GM18870 (cell line): ENCODE measurements around the gene TEX11.

Source experiments
- ATAC-seq: cut with Tn5 transposase; IDR thresholded peaks from one replicate; pipeline ENCODE4 v1.9.1; 2021; ENCODE audit warnings: moderate library complexity; ENCODE audit not compliant: unreplicated experiment

The TEX11 gene

DNA sequence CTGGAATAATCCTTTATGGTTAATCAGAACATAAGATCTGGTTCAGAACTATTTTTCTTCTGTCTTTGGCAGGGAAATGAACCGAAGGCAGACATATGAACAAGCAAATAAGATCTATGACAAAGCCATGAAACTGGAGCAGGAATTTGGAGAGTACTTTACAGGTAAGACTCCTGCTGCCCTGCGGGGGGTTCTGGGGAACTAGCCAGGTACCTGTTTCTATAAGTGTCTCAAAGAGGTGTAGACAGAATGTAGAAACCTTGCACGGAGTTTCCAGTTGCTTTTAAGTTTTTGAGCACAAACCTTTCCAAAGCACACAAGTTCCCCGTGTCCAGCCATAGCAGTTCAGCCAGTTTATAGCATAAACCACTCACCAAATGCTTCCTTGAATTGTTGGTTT is 407.7 kb downstream of the TEX11 start:
- ATAC-seq, result no peak

DNA sequence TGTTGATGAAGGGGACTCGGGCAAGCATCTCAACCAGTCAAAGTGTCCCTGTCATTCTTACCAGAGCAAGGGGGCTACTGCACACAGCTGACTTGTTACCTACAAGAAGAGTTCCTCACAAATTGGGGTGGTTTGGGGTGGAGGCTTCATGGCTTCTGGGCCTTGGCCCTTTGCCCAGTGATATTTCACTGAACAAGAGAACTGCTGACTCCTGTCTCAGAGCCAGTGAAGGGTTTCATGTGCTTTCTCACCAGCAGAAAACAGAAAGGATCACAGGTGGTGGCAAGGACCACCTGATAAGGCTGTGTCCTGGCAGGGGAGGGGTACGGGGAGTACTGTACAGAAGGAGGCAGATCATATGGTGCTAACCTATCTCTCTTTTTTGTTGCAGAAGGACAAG is 410.4 kb downstream of the TEX11 start:
- no peak for ATAC-seq

DNA sequence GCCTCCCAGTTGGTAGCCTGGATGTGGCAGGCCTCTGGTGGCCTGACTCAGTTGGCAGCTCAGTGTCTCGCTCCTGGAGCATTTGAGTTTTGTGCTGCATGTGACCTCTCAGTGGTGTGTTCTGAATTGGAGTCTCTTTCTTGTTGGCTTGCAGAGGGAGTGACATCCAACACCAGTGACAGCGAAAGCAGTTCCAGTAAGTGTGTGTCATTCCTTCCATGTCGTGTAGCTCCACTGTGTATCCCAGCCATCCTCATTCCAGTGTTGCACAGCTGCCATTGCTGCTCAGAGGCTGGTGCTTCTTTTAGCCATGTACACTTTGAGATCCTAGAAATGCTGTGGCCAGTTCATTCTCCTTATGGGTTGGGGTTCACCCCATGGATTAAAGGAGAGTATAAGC is 411.5 kb downstream of the TEX11 start:
- ATAC-seq, result no peak

DNA sequence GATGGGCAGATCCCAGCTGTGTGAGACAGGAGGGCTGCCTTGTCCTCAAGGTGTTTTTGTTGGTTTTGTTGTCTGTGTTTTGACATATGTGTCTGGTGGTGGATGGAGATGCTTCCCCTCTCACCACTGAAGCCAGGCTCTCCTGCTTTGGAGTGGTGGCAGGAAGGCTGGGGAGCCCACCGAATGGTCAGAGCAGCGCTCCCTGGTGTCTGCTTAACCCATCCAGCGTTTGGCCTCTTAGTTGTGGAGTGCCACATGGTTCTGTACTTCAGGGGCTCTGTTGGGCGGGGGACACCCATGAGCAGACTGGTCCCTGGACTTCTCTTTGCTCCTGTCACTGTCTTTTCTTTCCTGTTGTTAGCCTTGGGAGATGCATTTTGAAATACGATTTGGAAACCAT is 412.0 kb downstream of the TEX11 start:
- ATAC-seq, result no peak

DNA sequence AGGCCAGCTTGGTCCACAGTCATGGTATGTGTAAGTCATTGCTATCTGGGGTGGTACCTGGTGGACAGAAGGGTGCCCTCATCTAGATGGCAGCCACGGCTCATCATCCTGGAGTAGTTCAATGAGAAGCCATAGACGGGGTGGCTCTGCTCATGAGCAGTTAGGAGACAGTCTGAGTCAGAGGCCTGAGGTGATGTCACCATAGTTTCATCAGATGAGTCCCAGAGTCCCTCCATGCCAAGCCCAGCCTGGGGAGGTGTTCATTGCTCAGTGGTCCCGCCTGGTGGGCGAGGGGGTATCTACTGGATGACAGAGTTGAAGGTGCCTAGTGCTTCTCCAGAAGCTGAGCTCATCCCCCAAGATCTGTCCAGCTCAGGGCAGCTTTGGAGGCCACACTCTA is 414.1 kb downstream of the TEX11 start:
- ATAC-seq, result no peak

DNA sequence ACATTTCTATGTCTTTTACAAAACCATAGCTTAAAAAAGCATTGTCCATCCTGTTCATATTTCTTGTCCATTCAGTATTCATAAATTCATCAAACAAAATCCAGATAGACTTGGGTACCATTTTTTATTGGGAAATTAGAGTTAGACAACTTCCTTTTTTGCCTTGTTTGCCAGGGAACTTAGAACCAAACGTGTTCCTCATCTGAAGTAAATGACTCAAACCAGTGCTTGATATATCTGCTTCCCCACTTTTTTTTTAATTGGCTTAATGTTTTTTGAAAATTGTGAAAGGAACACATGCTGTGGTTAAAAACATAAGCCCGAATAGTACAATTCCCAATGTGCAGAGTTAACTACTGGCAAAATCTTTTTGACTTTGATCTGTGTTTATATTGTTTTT is 419.7 kb downstream of the TEX11 start:
- no peak for ATAC-seq

DNA sequence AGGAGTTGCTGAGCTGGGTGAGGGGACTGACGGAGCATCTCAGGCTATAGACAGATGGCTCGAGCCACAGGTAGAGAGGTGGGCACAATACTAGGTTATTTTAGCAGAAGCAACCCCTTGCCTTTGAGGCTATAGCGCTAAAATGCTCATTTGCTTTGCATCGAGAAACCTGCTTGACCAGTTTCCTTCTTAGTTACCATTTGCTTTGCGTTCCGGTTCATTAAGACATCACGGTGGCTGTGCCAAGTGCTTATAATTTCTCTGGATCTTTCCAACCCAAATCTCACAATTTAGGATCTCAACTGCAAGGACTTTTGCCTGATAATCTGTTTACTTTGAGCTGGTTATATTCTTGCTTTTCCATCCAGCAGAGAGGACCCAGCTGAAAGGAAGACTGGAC is 423.0 kb downstream of the TEX11 start:
- ATAC-seq, result no peak

DNA sequence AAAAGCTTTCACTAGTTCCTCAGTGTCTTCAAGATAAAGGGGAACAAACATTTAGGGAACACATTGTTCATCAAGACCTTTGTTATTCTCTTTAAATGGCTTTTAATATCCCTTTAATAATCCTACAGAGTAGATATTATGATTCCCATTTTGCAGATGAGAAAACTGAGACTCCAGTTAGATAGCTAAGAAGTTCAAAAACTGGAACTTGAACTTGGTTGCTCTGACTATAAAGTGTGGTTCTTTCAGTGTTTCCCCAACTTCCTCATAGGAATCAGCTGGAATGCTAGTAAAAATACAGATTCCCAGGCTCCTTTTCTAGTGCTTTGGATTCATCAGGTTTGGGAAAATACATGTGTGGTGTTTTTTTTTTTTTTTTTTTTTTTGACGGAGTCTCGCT is 426.2 kb downstream of the TEX11 start:
- ATAC-seq, result no peak

DNA sequence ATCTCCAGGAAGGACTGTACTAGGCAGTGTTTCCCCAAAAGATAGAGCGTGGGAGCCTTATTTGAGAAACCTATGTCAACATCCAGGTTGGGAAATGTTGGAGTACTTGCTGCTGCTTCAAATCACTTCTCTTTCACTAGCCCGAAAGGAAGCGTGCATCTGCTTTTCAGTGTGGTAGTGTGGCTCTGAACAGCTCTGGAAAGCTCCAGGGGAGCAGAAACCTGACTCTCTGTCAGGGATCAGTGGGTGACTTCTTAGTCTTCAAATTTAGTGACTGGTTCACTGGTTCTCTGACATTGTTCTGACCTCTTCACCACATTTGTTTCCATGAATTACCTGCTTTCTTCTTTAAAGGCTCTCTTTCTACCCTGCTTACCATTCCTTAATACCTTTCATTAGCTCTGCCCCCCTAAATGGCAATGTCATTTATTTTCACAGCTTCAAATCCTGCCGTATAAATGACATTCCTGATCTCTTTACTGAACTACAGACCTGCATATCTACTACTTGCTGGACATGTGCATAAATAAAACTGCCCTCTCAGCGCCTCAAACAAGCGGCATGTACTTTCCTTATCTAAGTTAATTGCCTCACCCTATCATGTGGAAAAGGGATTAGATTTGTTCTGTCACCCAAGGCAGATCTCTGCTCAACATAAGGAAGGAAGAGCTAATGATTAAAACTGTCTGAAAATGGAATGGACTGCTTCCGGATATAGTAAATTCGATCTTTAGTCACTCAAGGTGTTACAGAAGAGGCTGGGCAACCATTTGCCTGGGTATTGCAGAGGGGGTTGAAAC is 426.8 kb downstream of the TEX11 start:
- ATAC-seq, result no peak

DNA sequence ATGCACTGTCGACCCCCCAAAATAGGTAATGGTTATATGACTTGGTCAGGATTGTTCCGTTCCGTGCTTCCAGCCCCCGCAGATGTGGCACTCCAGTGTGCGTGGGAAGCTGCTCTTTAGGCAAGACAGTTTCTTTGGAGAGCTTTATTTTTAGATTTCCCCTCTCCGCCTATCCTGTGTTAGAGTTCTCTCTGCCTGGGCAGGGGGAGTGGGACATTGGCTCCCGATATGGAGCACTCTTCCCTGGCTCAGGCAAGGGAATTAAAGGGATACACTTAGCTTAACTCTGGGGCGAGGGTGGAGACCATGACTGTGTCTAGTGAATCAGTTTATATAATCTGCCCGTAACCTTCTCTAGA is 427.9 kb downstream of the TEX11 start:
- ATAC-seq, result no peak

DNA sequence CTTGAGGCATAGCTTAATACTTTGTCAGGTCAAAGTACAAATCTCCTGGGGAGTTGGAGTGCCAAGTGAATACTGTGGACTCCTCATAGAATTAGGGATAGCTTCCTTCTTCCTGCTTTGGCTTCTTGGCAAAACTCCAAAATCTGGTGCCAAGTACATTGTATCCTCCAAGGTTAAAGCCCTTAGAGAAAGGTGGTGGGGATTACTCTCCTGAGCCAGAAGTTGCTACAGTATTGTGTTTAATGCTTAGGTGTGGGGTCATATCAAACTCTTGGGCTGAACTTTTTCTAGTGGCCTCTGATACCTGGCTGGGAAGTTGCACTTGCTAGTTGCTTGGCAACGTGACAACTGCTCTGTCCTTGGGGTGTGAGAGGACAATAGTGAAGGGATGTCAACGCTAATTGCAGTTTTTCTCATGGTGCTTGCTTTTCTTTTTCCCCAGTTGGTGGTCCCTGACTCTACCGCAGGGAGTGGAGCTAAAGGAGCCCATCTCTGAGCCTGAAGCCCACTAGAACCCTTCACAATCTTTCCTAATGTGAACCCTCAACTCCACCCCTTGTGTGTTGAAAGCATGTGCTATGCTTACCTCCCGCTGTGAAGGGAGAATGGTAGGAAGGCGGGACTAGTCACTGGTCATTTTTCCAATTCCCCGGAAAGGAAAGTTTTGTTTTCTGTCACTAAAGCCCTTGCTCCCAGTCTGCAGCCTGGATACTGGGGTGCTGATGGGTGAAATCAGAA is 428.4 kb downstream of the TEX11 start:
- ATAC-seq, result no peak

DNA sequence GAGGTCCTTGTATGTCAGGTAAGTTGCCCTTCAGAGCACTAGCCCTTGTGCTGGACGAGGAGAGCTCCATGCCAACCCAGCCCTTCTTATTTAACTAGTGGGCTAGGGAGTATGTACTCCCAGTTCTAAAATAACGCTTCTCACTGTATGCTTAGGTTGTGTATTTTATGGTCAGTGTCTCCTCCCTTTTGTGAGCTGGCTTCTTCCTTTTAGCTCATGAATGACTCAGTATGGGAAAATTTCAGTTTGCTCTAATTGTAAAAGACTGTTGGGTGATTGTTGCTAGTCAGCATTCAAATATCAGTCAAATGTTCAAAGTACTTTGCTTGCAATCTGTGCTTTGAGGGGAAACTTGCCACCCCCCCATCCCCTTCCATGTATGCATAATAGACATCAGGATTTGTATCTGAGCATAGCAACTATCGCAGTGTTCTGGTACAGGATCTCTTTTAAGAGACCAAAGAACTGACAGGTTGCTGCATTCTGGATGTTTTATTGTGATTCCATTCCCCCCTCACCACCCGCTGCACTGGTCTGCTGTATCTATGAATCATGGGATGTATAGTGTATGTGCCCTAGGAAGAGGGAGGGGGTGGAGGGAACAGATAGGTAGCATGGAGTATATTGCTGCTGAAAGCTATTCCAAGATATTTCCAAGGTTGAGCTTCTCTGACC is 429.1 kb downstream of the TEX11 start:
- no peak for ATAC-seq
